Non-pigmented ciliary epithelial cell (primary cell): ENCODE results near the gene ARHGAP26.

Source experiments
- DNase-seq: peaks from one replicate; pipeline ENCODE4 v3.0.0-alpha.2; 2010; ENCODE audit warnings: low read depth

ARHGAP26 gene

GRCh38 chr5:143140492-143141203 is 370.5 kb downstream of the ARHGAP26 start:
- DNase-seq: no peak

GRCh38 chr5:143141652-143142051 is 371.5 kb downstream of the ARHGAP26 start:
- no peak for DNase-seq

GRCh38 chr5:143142596-143143435 is 372.6 kb downstream of the ARHGAP26 start:
- DNase-seq: no peak

GRCh38 chr5:143143973-143144372 is 373.8 kb downstream of the ARHGAP26 start:
- no peak for DNase-seq

GRCh38 chr5:143145243-143146160 is 375.3 kb downstream of the ARHGAP26 start:
- no peak for DNase-seq

- no peak for DNase-seq
Measured at GRCh38 chr5:143146161-143146560, 376.0 kb downstream of the ARHGAP26 start.

GRCh38 chr5:143147383-143147782 is 377.2 kb downstream of the ARHGAP26 start:
- DNase-seq: no peak

GRCh38 chr5:143147902-143148301 is 377.7 kb downstream of the ARHGAP26 start:
- no peak for DNase-seq

- no peak for DNase-seq
Measured at GRCh38 chr5:143148771-143149170, 378.6 kb downstream of the ARHGAP26 start.

- DNase-seq: no peak
Measured at GRCh38 chr5:143149759-143150158, 379.6 kb downstream of the ARHGAP26 start.

GRCh38 chr5:143151056-143151700 is 381.0 kb downstream of the ARHGAP26 start:
- DNase-seq: no peak

GRCh38 chr5:143152445-143152844 is 382.3 kb downstream of the ARHGAP26 start:
- DNase-seq: no peak

GRCh38 chr5:143153332-143154119 is 383.3 kb downstream of the ARHGAP26 start:
- DNase-seq: no peak

GRCh38 chr5:143154510-143155370 is 384.6 kb downstream of the ARHGAP26 start:
- DNase-seq: no peak

- DNase-seq: no peak
Measured at GRCh38 chr5:143155455-143155854, 385.3 kb downstream of the ARHGAP26 start.

GRCh38 chr5:143156086-143156485 is 385.9 kb downstream of the ARHGAP26 start:
- DNase-seq: no peak

GRCh38 chr5:143156572-143156971 is 386.4 kb downstream of the ARHGAP26 start:
- no peak for DNase-seq

GRCh38 chr5:143159031-143159430 is 388.9 kb downstream of the ARHGAP26 start:
- DNase-seq: no peak

GRCh38 chr5:143161885-143162540 is 391.8 kb downstream of the ARHGAP26 start:
- DNase-seq: no peak
